ENCODE data around the gene DDAH1.

DDAH1 gene

DNA sequence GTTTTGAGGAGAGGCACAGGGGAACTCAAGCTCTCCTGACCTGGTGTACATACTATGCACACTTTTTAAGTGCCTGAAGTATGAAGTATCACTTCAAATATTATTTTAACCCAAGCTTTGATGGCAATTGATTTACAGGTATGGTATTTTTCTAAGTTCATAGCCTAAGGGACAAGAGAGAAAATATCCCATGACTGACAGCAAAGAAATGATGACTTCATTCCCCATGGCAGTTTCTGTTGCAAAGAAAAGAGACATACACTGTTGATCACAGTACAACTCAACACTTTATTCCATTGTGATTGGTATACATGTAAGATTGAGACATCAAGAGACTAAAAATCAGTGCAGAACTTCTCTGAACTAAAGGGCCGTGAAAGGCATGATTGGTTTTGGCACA lies 146.7 kb downstream of the DDAH1 start:
- Histone ChIP-seq H3K4me1 (ENCODE audit: control insufficient read depth, low read length) (no peaks in the 10 kb centered on the region), H3K27me3 (ENCODE audit: control insufficient read depth, low read length) (peaks cover 12% of the 10 kb centered on the region), H3K79me2 (ENCODE audit: control insufficient read depth, low read length) (no peaks in the 10 kb centered on the region), H3F3A (ENCODE audit: control insufficient read depth, insufficient read depth) (no peaks in the 10 kb centered on the region), H3K9me2 (replicated peaks; ENCODE audit: control insufficient read depth, low read length) (no peaks in the 10 kb centered on the region), H3K36me3 (ENCODE audit: control insufficient read depth, low read length) (no peaks in the 10 kb centered on the region), H3K4me2 (ENCODE audit: low read length) (no peak overlapping the region), H3K4me3 (ENCODE audit: low read length) (no peak overlapping the region), H3K27ac (ENCODE audit: low read depth, low read length) (no peak overlapping the region), H4K20me1 (ENCODE audit: control insufficient read depth, insufficient read depth, low read depth, low read length) (no peaks in the 10 kb centered on the region), H3K9me3 (ENCODE audit: control insufficient read depth, insufficient read depth, low read length) (no peaks in the 10 kb centered on the region)
- TF ChIP-seq, protein P1, sequence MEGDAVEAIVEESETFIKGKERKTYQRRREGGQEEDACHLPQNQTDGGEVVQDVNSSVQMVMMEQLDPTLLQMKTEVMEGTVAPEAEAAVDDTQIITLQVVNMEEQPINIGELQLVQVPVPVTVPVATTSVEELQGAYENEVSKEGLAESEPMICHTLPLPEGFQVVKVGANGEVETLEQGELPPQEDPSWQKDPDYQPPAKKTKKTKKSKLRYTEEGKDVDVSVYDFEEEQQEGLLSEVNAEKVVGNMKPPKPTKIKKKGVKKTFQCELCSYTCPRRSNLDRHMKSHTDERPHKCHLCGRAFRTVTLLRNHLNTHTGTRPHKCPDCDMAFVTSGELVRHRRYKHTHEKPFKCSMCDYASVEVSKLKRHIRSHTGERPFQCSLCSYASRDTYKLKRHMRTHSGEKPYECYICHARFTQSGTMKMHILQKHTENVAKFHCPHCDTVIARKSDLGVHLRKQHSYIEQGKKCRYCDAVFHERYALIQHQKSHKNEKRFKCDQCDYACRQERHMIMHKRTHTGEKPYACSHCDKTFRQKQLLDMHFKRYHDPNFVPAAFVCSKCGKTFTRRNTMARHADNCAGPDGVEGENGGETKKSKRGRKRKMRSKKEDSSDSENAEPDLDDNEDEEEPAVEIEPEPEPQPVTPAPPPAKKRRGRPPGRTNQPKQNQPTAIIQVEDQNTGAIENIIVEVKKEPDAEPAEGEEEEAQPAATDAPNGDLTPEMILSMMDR (IDR thresholded peaks at IDR 0.05; ENCODE audit: low read depth, low read length, poor library complexity, severe bottlenecking) = no peak
- no peak for TF ChIP-seq EZH2phosphoT487 (IDR thresholded peaks at IDR 0.05; ENCODE audit: borderline replicate concordance, low read length)

DNA sequence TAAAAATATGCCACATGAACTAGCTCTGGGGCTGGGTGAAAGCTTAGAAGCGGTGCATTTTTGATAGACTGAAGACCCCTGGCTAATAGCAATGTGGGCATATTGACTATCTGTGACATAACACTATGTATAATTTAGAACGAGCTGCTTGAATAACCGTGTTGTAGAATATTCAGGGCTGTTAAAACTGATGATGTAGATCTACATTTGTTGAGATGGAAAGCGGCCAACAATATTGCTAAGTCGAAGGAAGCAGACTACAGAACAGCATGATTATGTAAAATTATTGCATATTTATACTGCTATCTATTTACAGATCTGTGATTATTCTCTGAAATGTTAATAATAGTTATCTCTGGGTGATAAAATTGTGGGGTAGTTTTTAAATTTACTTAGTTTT lies 147.4 kb downstream of the DDAH1 start:
- Histone ChIP-seq H3K9me3 (ENCODE audit: control insufficient read depth, insufficient read depth, low read length) (no peaks in the 10 kb centered on the region), H3K4me1 (ENCODE audit: control insufficient read depth, low read length) (no peaks in the 10 kb centered on the region), H3K4me3 (ENCODE audit: low read length) (no peak overlapping the region), H3K27ac (ENCODE audit: low read depth, low read length) (no peak overlapping the region), H3K9me2 (replicated peaks; ENCODE audit: control insufficient read depth, low read length) (no peaks in the 10 kb centered on the region), H3K27me3 (ENCODE audit: control insufficient read depth, low read length) (peaks cover 12% of the 10 kb centered on the region), H3K79me2 (ENCODE audit: control insufficient read depth, low read length) (no peaks in the 10 kb centered on the region), H3K36me3 (ENCODE audit: control insufficient read depth, low read length) (no peaks in the 10 kb centered on the region), H3K4me2 (ENCODE audit: low read length) (no peak overlapping the region), H3F3A (ENCODE audit: control insufficient read depth, insufficient read depth) (no peaks in the 10 kb centered on the region), H4K20me1 (ENCODE audit: control insufficient read depth, insufficient read depth, low read depth, low read length) (no peaks in the 10 kb centered on the region)
- TF ChIP-seq, protein P1 (IDR thresholded peaks at IDR 0.05; ENCODE audit: low read depth, low read length, poor library complexity, severe bottlenecking) = no peak
- TF ChIP-seq EZH2phosphoT487 (IDR thresholded peaks at IDR 0.05; ENCODE audit: borderline replicate concordance, low read length) = no peak

DNA sequence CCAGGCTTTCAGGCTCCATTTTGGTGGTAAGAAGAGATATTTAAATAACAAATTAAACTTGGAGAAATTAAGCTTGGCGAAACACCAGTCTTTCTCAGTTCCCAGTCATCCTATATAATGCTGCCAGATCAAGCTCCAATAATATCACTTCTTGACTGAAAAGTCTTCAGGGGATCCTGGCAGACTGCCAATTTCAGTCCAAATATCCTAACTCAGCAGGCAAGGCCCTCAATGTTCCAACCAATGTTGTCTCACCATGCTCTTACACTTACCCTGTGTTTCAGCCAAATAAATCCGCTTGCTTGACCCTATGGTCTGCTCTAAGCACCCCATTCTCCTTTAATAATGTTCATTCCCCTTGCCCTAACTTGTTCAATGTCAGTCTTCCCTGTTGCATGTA lies 148.6 kb downstream of the DDAH1 start:
- peaks cover 14% of the 10 kb centered on the region for H3K27me3 ChIP-seq (ENCODE audit: control insufficient read depth, low read length)
- no peak for TF ChIP-seq EZH2phosphoT487 (IDR thresholded peaks at IDR 0.05; ENCODE audit: borderline replicate concordance, low read length)
- TF ChIP-seq, protein P1 (IDR thresholded peaks at IDR 0.05; ENCODE audit: low read depth, low read length, poor library complexity, severe bottlenecking) = no peak
- H3F3A ChIP-seq (ENCODE audit: control insufficient read depth, insufficient read depth) = no peaks in the 10 kb centered on the region
- H3K9me3 ChIP-seq (ENCODE audit: control insufficient read depth, insufficient read depth, low read length) = no peaks in the 10 kb centered on the region
- H3K27ac ChIP-seq (ENCODE audit: low read depth, low read length) = no peak overlapping the region
- H3K9me2 ChIP-seq (replicated peaks; ENCODE audit: control insufficient read depth, low read length) = no peaks in the 10 kb centered on the region
- H3K4me3 ChIP-seq (ENCODE audit: low read length) = no peak overlapping the region
- H3K4me1 ChIP-seq (ENCODE audit: control insufficient read depth, low read length) = no peaks in the 10 kb centered on the region
- H4K20me1 ChIP-seq (ENCODE audit: control insufficient read depth, insufficient read depth, low read depth, low read length) = no peaks in the 10 kb centered on the region
- H3K4me2 ChIP-seq (ENCODE audit: low read length) = no peak overlapping the region
- H3K79me2 ChIP-seq (ENCODE audit: control insufficient read depth, low read length) = no peaks in the 10 kb centered on the region
- no peaks in the 10 kb centered on the region for H3K36me3 ChIP-seq (ENCODE audit: control insufficient read depth, low read length)

DNA sequence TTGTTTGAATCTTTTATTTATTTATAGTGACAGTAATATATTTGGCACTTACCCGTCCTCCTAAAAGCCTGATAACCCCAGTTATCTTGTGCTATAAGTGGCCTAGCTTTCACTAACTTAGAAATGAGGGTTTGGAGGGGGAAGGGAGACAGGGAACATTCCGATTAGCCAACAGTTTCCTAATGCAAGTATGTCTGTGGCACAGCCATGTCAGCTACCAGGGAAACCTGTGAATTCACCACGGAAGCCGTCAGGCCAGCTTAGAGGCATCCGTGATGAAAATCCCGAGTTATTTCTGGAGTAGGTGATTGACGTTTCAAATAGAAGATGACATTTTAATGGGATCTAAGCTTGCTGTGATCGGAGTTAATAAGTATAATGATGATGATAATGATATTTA lies 149.2 kb downstream of the DDAH1 start:
- Histone ChIP-seq H3K27ac (ENCODE audit: low read depth, low read length) (no peak overlapping the region), H3K79me2 (ENCODE audit: control insufficient read depth, low read length) (no peaks in the 10 kb centered on the region), H3F3A (ENCODE audit: control insufficient read depth, insufficient read depth) (no peaks in the 10 kb centered on the region), H3K4me2 (ENCODE audit: low read length) (no peak overlapping the region), H3K9me2 (replicated peaks; ENCODE audit: control insufficient read depth, low read length) (no peaks in the 10 kb centered on the region), H3K27me3 (ENCODE audit: control insufficient read depth, low read length) (peaks cover 14% of the 10 kb centered on the region), H3K4me3 (ENCODE audit: low read length) (no peak overlapping the region), H3K9me3 (ENCODE audit: control insufficient read depth, insufficient read depth, low read length) (no peaks in the 10 kb centered on the region), H3K4me1 (ENCODE audit: control insufficient read depth, low read length) (no peaks in the 10 kb centered on the region), H3K36me3 (ENCODE audit: control insufficient read depth, low read length) (no peaks in the 10 kb centered on the region), H4K20me1 (ENCODE audit: control insufficient read depth, insufficient read depth, low read depth, low read length) (no peaks in the 10 kb centered on the region)
- TF ChIP-seq EZH2phosphoT487 (IDR thresholded peaks at IDR 0.05; ENCODE audit: borderline replicate concordance, low read length) = no peak
